Activated CD8-positive, alpha-beta T cell treated with anti-CD3 and anti-CD28 coated beads for 36 hours (primary cell): ENCODE measurements around the gene ST8SIA2. TPM values are rescaled to one million over a fixed set of nuclear protein-coding genes. Genes with fewer than 3 reads are reported as not detected.

Experiments used
- ATAC-seq: fragments of 200-7000 bp; cut with Tn5 transposase; one replicate; pipeline ENCODE4 v1.10.0; 2021; ENCODE audit warnings: mild to moderate bottlenecking, moderate library complexity
- CTCF ChIA-PET: fragments of 350-600 bp; sonication (Branson Sonifier 250); formaldehyde crosslinking; loops from one replicate; lab custom pipeline; 2021; ENCODE audit warnings: antibody characterized with exemption; lab: Charles Lee
- POLR2A ChIA-PET: fragments of 350-600 bp; sonication (Branson Sonifier 250); formaldehyde crosslinking; loops from one replicate; lab custom pipeline; 2021; ENCODE audit warnings: antibody characterized with exemption; lab: Charles Lee
- DNase-seq: peaks from one replicate; pipeline ENCODE4 v3.0.0-alpha.2; 2020
- H3K27ac Mint-ChIP-seq: one replicate; pipeline ENCODE4 v1.8.0; 2021; ENCODE audit warnings: mild to moderate bottlenecking, mixed read lengths
- H3K27me3 Mint-ChIP-seq: one replicate; pipeline ENCODE4 v1.8.0; 2021; ENCODE audit warnings: mixed read lengths
- H3K36me3 Mint-ChIP-seq: one replicate; pipeline ENCODE4 v1.8.0; 2021; ENCODE audit warnings: low read depth, mixed read lengths
- H3K4me1 Mint-ChIP-seq: one replicate; pipeline ENCODE4 v1.8.0; 2021; ENCODE audit warnings: low read depth, mixed read lengths
- H3K4me3 Mint-ChIP-seq: one replicate; pipeline ENCODE4 v1.8.0; 2021; ENCODE audit warnings: mild to moderate bottlenecking, moderate library complexity, mixed read lengths
- H3K9me3 Mint-ChIP-seq: one replicate; pipeline ENCODE4 v1.8.0; 2021; ENCODE audit warnings: mixed read lengths
- CTCF ChIP-seq: fragments of 200-600 bp; IDR thresholded peaks from one replicate; pipeline ENCODE4 v1.8.0; 2022; ENCODE audit warnings: antibody characterized with exemption, mild to moderate bottlenecking
- intact Hi-C: fragments of 100-400 bp; cut with micrococcal nuclease; formaldehyde crosslinking; loops from one replicate; pipeline ENCODE4 v1.10.0; 2022
- total RNA-seq, 2 experiments: library from RNA; stranded (reverse); gene quantifications; one replicate each; pipeline ENCODE4 v1.2.3, GENCODE V29; 2021

Gene ST8SIA2
- total RNA-seq, 2 experiments from 2014 or later = not detected

GRCh38 chr15:92463352-92463751, 69.7 kb downstream of the ST8SIA2 start:
- intact Hi-C loops = no loop called here
- no peaks in the 10 kb centered on the region for H3K27me3 Mint-ChIP-seq
- ChIA-PET POLR2A (no interaction called here), CTCF (no interaction called here)
- no peaks in the 10 kb centered on the region for H3K4me1 Mint-ChIP-seq
- no peaks in the 10 kb centered on the region for H3K36me3 Mint-ChIP-seq
- no peak overlapping the region for H3K27ac Mint-ChIP-seq
- no peak overlapping the region for H3K4me3 Mint-ChIP-seq
- no peaks in the 10 kb centered on the region for H3K9me3 Mint-ChIP-seq
- ATAC-seq (no peak), DNase-seq (no peak)
- no peak for TF ChIP-seq CTCF

DNA sequence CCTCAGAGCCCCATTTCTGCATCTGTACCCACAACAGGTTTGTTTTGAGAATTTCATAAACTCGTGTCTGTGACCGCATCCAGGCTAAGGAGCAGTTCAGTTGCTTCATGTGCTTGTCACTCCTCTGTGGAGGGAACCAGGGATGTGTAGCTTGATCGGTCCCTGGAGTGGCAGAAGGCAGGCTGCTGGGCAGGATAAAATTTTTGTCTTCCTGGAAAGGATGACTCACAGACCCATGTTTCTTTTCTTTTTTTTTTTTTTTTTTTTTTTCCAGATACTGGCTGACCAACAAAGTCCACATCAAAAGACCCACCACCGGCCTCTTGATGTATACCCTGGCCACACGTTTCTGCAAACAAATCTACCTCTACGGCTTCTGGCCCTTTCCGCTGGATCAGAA, 70.1 kb downstream of the ST8SIA2 start:
- H3K36me3 Mint-ChIP-seq = no peaks in the 10 kb centered on the region
- no peaks in the 10 kb centered on the region for H3K27me3 Mint-ChIP-seq
- H3K9me3 Mint-ChIP-seq = no peaks in the 10 kb centered on the region
- ChIA-PET CTCF (no interaction called here), POLR2A (no interaction called here)
- H3K4me1 Mint-ChIP-seq = no peaks in the 10 kb centered on the region
- no peak overlapping the region for H3K27ac Mint-ChIP-seq
- no peak overlapping the region for H3K4me3 Mint-ChIP-seq
- DNase-seq = no peak
- intact Hi-C loops = no loop called here
- ATAC-seq = no peak
- no peak for TF ChIP-seq CTCF

DNA sequence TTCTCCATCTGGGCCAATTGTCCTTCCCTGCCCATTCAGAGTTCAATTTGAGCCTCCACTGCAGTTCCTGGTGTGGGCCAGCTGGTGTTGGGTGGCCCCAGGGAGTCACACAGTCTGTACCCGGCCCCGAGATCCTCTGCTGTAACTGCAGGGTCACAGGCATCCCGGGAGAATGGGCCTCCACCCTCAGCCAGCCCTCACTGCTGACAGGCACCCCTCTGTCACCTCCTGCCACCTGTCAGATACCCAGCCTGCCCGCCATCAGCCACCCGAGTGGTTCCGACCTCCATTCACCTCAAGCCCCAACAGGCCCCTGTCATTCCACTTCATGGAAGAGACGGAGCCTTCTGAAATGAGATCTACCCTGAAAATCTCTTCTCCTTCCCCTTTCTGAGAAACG, 73.2 kb downstream of the ST8SIA2 start:
- POLR2A ChIA-PET = no interaction called here
- H3K36me3 Mint-ChIP-seq = no peaks in the 10 kb centered on the region

DNA sequence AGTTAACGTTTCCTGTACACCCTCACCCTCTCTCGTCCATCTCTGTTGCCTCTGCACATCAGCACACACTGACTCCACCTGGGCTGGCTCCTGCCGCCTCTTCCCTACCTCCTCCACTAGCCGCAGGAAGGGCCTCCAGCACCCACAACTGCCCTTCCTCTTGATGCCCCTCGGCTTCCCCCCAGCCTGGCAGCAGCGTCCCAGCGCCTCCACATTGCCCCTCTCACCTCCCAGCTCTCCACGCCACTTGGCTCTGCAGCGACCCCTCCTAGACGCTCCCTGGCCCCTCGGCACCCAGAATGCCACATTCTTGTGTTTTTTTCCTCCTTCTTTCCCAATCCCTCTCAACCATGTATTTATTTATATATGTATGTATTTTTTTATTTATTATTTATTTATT, 73.6 kb downstream of the ST8SIA2 start:
- no peaks in the 10 kb centered on the region for H3K36me3 Mint-ChIP-seq
- ATAC-seq (no peak), DNase-seq (no peak)
- H3K27me3 Mint-ChIP-seq = no peaks in the 10 kb centered on the region
- no peaks in the 10 kb centered on the region for H3K9me3 Mint-ChIP-seq
- intact Hi-C loops = no loop called here
- TF ChIP-seq CTCF = no peak
- no peaks in the 10 kb centered on the region for H3K4me1 Mint-ChIP-seq
- ChIA-PET CTCF (no interaction called here), POLR2A (no interaction called here)
- H3K27ac Mint-ChIP-seq = no peak overlapping the region
- no peak overlapping the region for H3K4me3 Mint-ChIP-seq

More for the DNA sequence above, 73.2 kb downstream of the ST8SIA2 start:
- Mint-ChIP-seq H3K27ac (no peak overlapping the region), H3K27me3 (no peaks in the 10 kb centered on the region), H3K4me1 (no peaks in the 10 kb centered on the region), H3K9me3 (no peaks in the 10 kb centered on the region), H3K4me3 (no peak overlapping the region)
- ATAC-seq (no peak), DNase-seq (no peak)
- intact Hi-C loops = no loop called here
- TF ChIP-seq CTCF = no peak
- CTCF ChIA-PET = no interaction called here

- ATAC-seq = no peak
- no peaks in the 10 kb centered on the region for H3K36me3 Mint-ChIP-seq
- no peaks in the 10 kb centered on the region for H3K27me3 Mint-ChIP-seq
- no peak overlapping the region for H3K4me3 Mint-ChIP-seq
- DNase-seq = no peak
- no peaks in the 10 kb centered on the region for H3K4me1 Mint-ChIP-seq
- H3K27ac Mint-ChIP-seq = no peak overlapping the region
- no peaks in the 10 kb centered on the region for H3K9me3 Mint-ChIP-seq
- no peak for TF ChIP-seq CTCF
- CTCF ChIA-PET = no interaction called here
- POLR2A ChIA-PET = no interaction called here
- intact Hi-C loops = no loop called here
Measured at GRCh38 chr15:92468991-92469390, 75.3 kb downstream of the ST8SIA2 start.
